ENCODE data around the gene TRAPPC12. TPM values are rescaled to one million over a fixed set of nuclear protein-coding genes. Genes with fewer than 3 reads are reported as not detected.

Gene TRAPPC12
- total RNA-seq, 4 donors from 2014 or later: 36.6 to 57.4 (median 53.1) TPM

DNA sequence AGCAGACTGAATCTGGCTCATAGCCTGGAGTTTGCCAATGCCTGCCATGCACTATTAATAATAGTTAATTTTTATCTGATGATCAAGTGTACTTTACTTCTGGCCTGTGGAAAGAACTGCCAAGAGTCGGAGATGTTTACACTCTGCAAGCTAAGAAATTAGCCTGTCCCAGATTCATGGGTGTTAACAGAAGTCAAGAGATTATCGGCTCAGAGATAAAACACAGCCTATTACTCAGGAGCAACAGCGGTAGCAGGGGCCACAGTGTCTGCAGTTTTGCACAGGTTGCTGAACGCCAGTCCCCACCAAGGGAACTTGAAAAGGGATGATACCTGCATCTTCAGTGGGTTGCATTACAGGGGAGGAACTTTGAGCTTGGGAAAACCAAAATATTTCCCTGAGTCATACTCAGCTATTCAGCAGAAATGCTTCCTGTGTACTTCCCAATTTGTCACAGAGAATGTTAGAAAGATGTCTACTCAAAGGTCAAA is 144.1 kb downstream of the TRAPPC12 start:
- H3K27me3 ChIP-seq: no peaks in the 10 kb centered on the region
- no peaks in the 10 kb centered on the region for H3K9me3 ChIP-seq
- DNase-seq (no peak), ATAC-seq (no peak)
- no peak overlapping the region for H3K4me3 ChIP-seq
- intact Hi-C loops (cut with DNase I; ENCODE audit: low total_unique reads): no loop called here
- in situ Hi-C loops (cut with MboI; ENCODE audit: low sequenced_read_pairs in 4 of 4): no loop called here
- H3K27ac ChIP-seq: peak overlapping the region in 1 of 4 donors; percentile 29
- TF ChIP-seq, protein P1, sequence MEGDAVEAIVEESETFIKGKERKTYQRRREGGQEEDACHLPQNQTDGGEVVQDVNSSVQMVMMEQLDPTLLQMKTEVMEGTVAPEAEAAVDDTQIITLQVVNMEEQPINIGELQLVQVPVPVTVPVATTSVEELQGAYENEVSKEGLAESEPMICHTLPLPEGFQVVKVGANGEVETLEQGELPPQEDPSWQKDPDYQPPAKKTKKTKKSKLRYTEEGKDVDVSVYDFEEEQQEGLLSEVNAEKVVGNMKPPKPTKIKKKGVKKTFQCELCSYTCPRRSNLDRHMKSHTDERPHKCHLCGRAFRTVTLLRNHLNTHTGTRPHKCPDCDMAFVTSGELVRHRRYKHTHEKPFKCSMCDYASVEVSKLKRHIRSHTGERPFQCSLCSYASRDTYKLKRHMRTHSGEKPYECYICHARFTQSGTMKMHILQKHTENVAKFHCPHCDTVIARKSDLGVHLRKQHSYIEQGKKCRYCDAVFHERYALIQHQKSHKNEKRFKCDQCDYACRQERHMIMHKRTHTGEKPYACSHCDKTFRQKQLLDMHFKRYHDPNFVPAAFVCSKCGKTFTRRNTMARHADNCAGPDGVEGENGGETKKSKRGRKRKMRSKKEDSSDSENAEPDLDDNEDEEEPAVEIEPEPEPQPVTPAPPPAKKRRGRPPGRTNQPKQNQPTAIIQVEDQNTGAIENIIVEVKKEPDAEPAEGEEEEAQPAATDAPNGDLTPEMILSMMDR (IDR thresholded peaks at IDR 0.05 in 4 of 5, conservative IDR thresholded peaks at IDR 0.05 in 1 of 5): no peak
- H3K4me1 ChIP-seq: peaks cover 23 to 28% of the 10 kb centered on the region in 2 donors
- H3K36me3 ChIP-seq: no peaks in the 10 kb centered on the region

DNA sequence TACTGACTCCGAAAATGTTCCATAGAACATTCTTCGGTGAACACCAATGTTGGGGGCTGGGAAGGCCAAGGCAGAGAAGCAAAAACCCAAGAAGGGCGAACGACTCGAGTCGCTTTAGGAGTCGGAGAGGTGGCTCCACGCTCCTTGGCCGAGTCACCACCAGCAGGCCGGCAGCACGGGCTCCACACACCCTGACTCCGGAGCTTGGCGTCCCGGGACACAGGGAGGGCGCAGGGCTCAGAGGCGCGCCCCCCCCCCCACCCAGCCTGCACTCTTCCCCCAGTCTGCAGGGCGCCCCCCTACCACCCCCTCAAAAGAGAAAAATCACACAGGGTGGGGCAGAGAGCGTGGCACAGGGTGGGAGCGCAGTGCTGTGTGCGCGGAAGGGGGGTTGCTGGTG is 147.4 kb downstream of the TRAPPC12 start:
- Histone ChIP-seq H3K9me3 (no peaks in the 10 kb centered on the region), H3K4me3 (no peak overlapping the region), H3K27ac (no peak overlapping the region), H3K36me3 (peaks cover 0 to 5% of the 10 kb centered on the region in 2 donors), H3K27me3 (no peaks in the 10 kb centered on the region), H3K4me1 (peaks cover 7 to 15% of the 10 kb centered on the region in 2 donors)
- no peak for TF ChIP-seq POLR2A (IDR thresholded peaks at IDR 0.05)
- TF ChIP-seq, protein P1 (IDR thresholded peaks at IDR 0.05 in 4 of 5, conservative IDR thresholded peaks at IDR 0.05 in 1 of 5): no peak
- in situ Hi-C loops (cut with MboI; ENCODE audit: low sequenced_read_pairs in 4 of 4): no loop called here
- intact Hi-C loops (cut with DNase I; ENCODE audit: low total_unique reads): no loop called here
- ATAC-seq: no peak
- no peak for DNase-seq

- Histone ChIP-seq H3K4me1 (peaks cover 7 to 14% of the 10 kb centered on the region in 2 donors), H3K27ac (no peak overlapping the region), H3K4me3 (no peak overlapping the region), H3K36me3 (peaks cover 0 to 5% of the 10 kb centered on the region in 2 donors), H3K27me3 (no peaks in the 10 kb centered on the region), H3K9me3 (no peaks in the 10 kb centered on the region)
- ATAC-seq: no peak
- TF ChIP-seq, protein P1 (IDR thresholded peaks at IDR 0.05 in 4 of 5, conservative IDR thresholded peaks at IDR 0.05 in 1 of 5): no peak
- no peak for TF ChIP-seq POLR2A (IDR thresholded peaks at IDR 0.05)
- intact Hi-C loops (cut with DNase I; ENCODE audit: low total_unique reads) (no loop called here), in situ Hi-C loops (cut with MboI; ENCODE audit: low sequenced_read_pairs in 4 of 4) (no loop called here)
- no peak for DNase-seq
These were observed 148.6 kb downstream of the TRAPPC12 start for GRCh38 chr2:3527886-3528785.

Other genes with a start within 250 kb of the TRAPPC12 start
- 10 to 100 TPM; 23.2 to 30.5 (median 24.4) TPM for gene EIPR1, start 1.9 kb upstream of the TRAPPC12 start, total RNA-seq
- gene ADI1, start 139.8 kb downstream of the TRAPPC12 start, total RNA-seq: 10 to 100 TPM; 40.2 to 98.6 (median 92.3) TPM
- gene RNASEH1, start 178.6 kb downstream of the TRAPPC12 start, total RNA-seq: 10 to 100 TPM; 20.6 to 27.4 (median 23.6) TPM
- gene RPS7, start 195.6 kb downstream of the TRAPPC12 start, total RNA-seq: 1,000 to 10,000 TPM; 1,367 to 1,677 (median 1,461) TPM
- gene COLEC11, start 215.4 kb downstream of the TRAPPC12 start, total RNA-seq: under 1 TPM in 2 of 4 donors, not detected in 2; 0.29 to 0.36 TPM